Measurements from ENCODE around the gene EXD3. TPM values are rescaled to one million over a fixed set of nuclear protein-coding genes. Genes with fewer than 3 reads are reported as not detected.

EXD3 gene
- total and polyA plus RNA-seq, 9 of the 15 experiments (the other 6 are each of a cell fraction or from before 2014, with no cell fraction given): 0.29 to 12.5 (median 3.9) TPM

GRCh38 chr9:137374131-137374845, 48.7 kb downstream of the EXD3 start:
- Histone ChIP-seq H4K20me1 (replicated peaks; ENCODE audit: control insufficient read depth, insufficient read depth, low read length) (no peaks in the 10 kb centered on the region), H3K36me3 (ENCODE audit: control insufficient read depth, insufficient read depth, low read length) (no peaks in the 10 kb centered on the region), H3K9ac (ENCODE audit: insufficient read depth in 1 of 2, low read depth in 2 of 2, low read length in 2 of 2) (no peak overlapping the region), H3K9me3 (replicated peaks; ENCODE audit: control insufficient read depth, insufficient read depth, low read depth, low read length) (peaks cover 7% of the 10 kb centered on the region), H3K79me2 (ENCODE audit: control insufficient read depth, insufficient read depth, low read length) (no peaks in the 10 kb centered on the region), H2AFZ (ENCODE audit: low read depth, low read length) (no peak overlapping the region), H3K4me2 (ENCODE audit: insufficient read depth, low read length) (no peak overlapping the region), H3K27ac (ENCODE audit: extremely low read depth, low read depth, low read length) (no peak overlapping the region), H3K27me3 (ENCODE audit: control insufficient read depth in 2 of 2, insufficient read depth in 2 of 2, low read length in 2 of 2) (no peaks in the 10 kb centered on the region), H3K4me1 (replicated peaks in 1 of 2; ENCODE audit: control insufficient read depth in 2 of 2, insufficient read depth in 2 of 2, low read length in 2 of 2) (peaks cover 0 to 38% of the 10 kb centered on the region in 2 experiments; a peak in 2 of 5 replicates), H3K9me1 (ENCODE audit: control insufficient read depth, insufficient read depth, low read length) (no peaks in the 10 kb centered on the region), H3K4me3 (no peak overlapping the region)
- WGBS (ENCODE audit: insufficient coverage, low coverage, missing lambda C conversion rate): 60% methylated on average over 29 of the region's 37 CpGs
- intact Hi-C loops (cut with micrococcal nuclease): no loop called here
- ChIA-PET POLR2A (interaction anchor here (0.8 kb wide), 1 partner anchor 15 kb away, joined by 3 read pairs; no protein-coding TSS in a partner anchor), CTCF (ENCODE audit: low intra/inter-chr PET ratio) (no interaction called here)
- DNase-seq (ENCODE audit: extremely low read depth in 1 of 4, low spot score in 3 of 4): no peak
- FAIRE-seq: no peak
- no peak for TF ChIP-seq THRB (CRISPR knock-in tag; conservative IDR thresholded peaks at IDR 0.05)
- peak; percentile 40; the same call in 1 of the 2 replicates for TF ChIP-seq POLR2G (IDR thresholded peaks at IDR 0.05; ENCODE audit: low read depth, low read length)
- ATAC-seq: no peak
- no TSS peak for BruUV-seq (replicated peaks)
- in situ Hi-C loops (cut with MboI): no loop called here

DNA sequence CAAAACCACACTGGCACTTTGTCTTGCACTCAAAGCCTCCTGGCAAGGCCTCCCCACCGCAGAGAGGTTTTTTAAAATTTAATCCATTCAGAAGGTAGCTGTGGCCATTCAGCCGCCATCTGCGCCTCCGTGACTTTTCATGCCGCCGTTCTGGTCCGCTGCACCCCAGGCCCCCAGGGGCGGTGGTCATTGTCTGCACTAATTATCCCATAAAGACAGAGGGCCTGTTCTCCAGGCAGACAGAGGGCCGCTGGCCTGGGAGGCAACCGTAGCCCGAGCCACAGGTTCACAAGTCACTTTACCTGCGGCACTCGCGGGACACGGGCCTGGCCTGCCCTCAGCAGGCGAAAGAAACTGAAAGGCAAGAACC, 49.4 kb downstream of the EXD3 start:
- intact Hi-C loops (cut with micrococcal nuclease): no loop called here

More for the DNA sequence above, 49.4 kb downstream of the EXD3 start:
- in situ Hi-C loops (cut with MboI): no loop called here
- Histone ChIP-seq H3K27ac (ENCODE audit: extremely low read depth, low read depth, low read length) (no peak overlapping the region), H3K9me1 (ENCODE audit: control insufficient read depth, insufficient read depth, low read length) (no peaks in the 10 kb centered on the region), H3K79me2 (ENCODE audit: control insufficient read depth, insufficient read depth, low read length) (no peaks in the 10 kb centered on the region), H3K36me3 (ENCODE audit: control insufficient read depth, insufficient read depth, low read length) (no peaks in the 10 kb centered on the region), H3K9me3 (replicated peaks; ENCODE audit: control insufficient read depth, insufficient read depth, low read depth, low read length) (peaks cover 5% of the 10 kb centered on the region), H3K4me1 (replicated peaks in 1 of 2; ENCODE audit: control insufficient read depth in 2 of 2, insufficient read depth in 2 of 2, low read length in 2 of 2) (peaks cover 0 to 41% of the 10 kb centered on the region in 2 experiments; a peak in 2 of 5 replicates), H4K20me1 (replicated peaks; ENCODE audit: control insufficient read depth, insufficient read depth, low read length) (no peaks in the 10 kb centered on the region), H3K9ac (ENCODE audit: insufficient read depth in 1 of 2, low read depth in 2 of 2, low read length in 2 of 2) (no peak overlapping the region), H3K4me2 (ENCODE audit: insufficient read depth, low read length) (no peak overlapping the region), H3K4me3 (no peak overlapping the region), H3K27me3 (ENCODE audit: control insufficient read depth in 2 of 2, insufficient read depth in 2 of 2, low read length in 2 of 2) (no peaks in the 10 kb centered on the region), H2AFZ (ENCODE audit: low read depth, low read length) (no peak overlapping the region)
- TF ChIP-seq ZNF165 (CRISPR knock-in tag; IDR thresholded peaks at IDR 0.05; ENCODE audit: borderline replicate concordance) (no peak), ZBTB33 (CRISPR knock-in tag; IDR thresholded peaks at IDR 0.05) (peak; percentile 68; the same call in 1 of the 2 replicates), GTF2E2 (tag; IDR thresholded peaks at IDR 0.05) (no peak)
- ChIA-PET CTCF (ENCODE audit: low intra/inter-chr PET ratio) (no interaction called here), POLR2A (no interaction called here)
- FAIRE-seq (no peak), ATAC-seq (no peak), DNase-seq (ENCODE audit: extremely low read depth in 1 of 4, low spot score in 3 of 4) (no peak)
- no TSS peak for BruUV-seq (replicated peaks)
- WGBS (ENCODE audit: insufficient coverage, low coverage, missing lambda C conversion rate): 68% methylated on average over 16 of the region's 16 CpGs
